HG02973 (cell line): ENCODE data around the gene OR2G6.
"Not testable (repeated sequence)": the region's sequence is repeated elsewhere in the genome, so short reads cannot be mapped to it uniquely, and the experiment has no call there.

Source experiments
- ATAC-seq: cut with Tn5 transposase; IDR thresholded peaks from one replicate; pipeline ENCODE4 v1.9.1; 2021; ENCODE audit warnings: moderate library complexity; ENCODE audit not compliant: unreplicated experiment

Gene OR2G6

DNA sequence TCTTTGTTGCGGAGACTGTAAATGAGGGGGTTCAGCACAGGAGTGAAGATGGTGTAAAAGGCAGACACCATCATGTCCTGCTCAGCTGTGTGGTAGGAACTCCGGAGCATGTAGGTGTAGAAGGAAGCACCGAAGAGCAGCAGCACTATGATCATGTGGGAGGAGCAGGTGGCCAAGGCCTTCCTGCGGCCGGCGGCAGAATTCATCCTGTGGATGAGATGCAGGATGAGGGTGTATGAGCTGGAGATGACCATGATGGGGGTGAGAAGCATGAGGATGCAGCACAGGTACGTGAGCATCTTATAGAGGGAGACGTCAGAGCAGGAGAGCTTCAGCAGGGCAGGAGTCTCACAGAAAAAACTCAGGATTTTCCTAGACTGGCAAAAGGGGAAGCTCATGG lies 66.0 kb downstream of the OR2G6 start:
- not testable (repeated sequence) for ATAC-seq

DNA sequence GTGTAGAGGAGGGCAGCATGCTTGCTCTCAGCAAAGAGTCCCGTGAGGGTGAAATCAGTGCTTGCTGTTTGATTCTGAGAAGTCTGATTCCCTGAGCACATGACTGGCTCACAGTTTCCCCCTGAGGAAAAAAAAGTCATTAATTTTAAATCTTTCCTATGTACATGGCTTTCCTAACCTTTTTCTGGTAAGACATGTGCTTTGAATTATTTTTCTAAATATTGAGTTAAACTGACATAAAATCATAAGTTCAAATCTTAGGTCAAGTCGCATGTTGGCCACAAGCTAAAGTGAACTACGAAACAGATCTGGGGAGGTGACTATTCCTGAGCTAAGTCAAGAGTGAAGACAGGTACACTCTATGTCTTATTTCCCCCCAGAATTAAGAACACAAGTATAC lies 66.8 kb downstream of the OR2G6 start, which contains the start of gene OR2T34:
Gene OR2T34, minus strand, starts transcription at position 101 of the 400 bp plus-strand sequence. Its CDS starts 0 bp downstream, at position 101.
- ATAC-seq: not testable (repeated sequence)

DNA sequence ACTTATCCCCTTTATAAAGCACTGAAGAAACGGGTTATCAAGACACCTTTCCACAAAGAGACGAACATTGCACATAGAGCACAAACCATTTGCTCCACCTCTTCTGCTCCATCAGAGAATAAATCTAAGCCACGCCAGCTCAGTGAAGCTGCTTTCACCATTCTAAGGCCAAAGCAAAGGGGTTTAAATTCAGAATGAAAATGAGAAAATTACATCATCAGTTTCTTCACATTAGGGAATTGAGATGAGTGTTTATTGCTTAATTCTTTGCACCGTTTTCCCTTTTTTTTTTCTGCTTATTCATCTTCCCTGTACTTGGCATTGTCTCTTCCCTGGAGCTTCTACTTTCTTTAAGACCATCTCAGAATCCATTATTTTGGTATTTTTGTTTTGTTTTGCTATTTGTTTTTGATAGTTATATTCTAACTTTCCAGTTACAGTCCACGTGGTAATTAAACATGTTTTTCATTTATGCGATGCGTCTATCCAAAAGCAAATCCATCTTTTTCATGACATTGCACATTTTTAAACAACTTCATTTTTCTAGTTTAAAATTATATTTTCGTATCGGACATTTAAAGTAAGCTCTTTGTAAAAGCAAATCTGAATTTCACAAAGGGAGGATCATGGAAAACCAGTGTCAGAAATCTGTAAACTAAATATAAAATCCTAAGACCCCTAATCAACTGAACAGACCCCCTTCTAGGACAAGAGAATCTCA lies 68.5 kb downstream of the OR2G6 start:
- ATAC-seq: no peak
